SH-SY5Y (cell line): ENCODE data around the gene COPS9.

Experiments used
- GATA2 ChIP-seq: IDR thresholded peaks from 2 replicates; pipeline ENCODE4 v1.6.1; 2011; ENCODE audit warnings: mild to moderate bottlenecking, low read depth, low read length
- GATA3 ChIP-seq: IDR thresholded peaks from 2 replicates; pipeline ENCODE4 v1.6.1; 2011; ENCODE audit warnings: low read depth, mild to moderate bottlenecking, low read length, moderate library complexity

DNA sequence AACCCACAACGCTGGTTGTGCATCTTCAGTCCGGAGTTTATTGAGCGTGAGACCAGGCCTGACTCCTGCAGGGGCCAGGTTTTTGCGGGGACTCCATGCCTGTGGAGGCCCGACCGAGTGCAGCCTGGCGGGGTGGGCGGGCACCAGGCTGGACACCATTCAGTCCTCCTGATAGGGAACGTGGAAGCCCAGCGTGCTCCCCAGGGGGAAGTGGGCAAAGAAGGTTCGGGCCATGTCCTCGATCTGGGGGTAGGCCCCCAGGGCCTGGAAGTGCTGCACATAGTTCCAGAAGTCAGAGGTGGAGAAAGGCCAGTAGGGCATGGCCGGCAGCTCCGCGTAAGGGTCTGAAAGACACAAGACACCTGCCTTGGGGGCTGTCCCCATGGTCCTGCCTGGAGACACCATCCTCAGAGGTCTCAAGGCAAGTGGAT lies 2.9 kb upstream of the COPS9 start:
- no peak for TF ChIP-seq GATA2
- TF ChIP-seq GATA3 = no peak
